Amygdala (tissue), 56 donors: ENCODE results near the gene TAGLN.

Experiments used
- DNase-seq, 56 donors: peaks; one replicate each; lab custom pipeline; 2025; lab: John Stamatoyannopoulos, UW

TAGLN gene

DNA sequence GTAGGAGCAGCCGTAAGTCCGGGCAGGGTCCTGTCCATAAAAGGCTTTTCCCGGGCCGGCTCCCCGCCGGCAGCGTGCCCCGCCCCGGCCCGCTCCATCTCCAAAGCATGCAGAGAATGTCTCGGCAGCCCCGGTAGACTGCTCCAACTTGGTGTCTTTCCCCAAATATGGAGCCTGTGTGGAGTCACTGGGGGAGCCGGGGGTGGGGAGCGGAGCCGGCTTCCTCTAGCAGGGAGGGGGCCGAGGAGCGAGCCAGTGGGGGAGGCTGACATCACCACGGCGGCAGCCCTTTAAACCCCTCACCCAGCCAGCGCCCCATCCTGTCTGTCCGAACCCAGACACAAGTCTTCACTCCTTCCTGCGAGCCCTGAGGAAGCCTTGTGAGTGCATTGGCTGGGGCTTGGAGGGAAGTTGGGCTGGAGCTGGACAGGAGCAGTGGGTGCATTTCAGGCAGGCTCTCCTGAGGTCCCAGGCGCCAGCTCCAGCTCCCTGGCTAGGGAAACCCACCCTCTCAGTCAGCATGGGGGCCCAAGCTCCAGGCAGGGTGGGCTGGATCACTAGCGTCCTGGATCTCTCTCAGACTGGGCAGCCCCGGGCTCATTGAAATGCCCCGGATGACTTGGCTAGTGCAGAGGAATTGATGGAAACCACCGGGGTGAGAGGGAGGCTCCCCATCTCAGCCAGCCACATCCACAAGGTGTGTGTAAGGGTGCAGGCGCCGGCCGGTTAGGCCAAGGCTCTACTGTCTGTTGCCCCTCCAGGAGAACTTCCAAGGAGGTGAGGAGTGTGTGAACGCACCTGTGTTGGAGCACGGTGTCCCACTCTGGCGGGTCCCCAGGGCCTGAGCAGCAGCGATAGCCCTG is at the start of gene TAGLN:
Gene TAGLN, plus strand, starts transcription at position 318 of the 863 bp plus-strand sequence. CDS start 3,644 bp downstream, outside the sequence.
- DNase-seq: no peak

DNA sequence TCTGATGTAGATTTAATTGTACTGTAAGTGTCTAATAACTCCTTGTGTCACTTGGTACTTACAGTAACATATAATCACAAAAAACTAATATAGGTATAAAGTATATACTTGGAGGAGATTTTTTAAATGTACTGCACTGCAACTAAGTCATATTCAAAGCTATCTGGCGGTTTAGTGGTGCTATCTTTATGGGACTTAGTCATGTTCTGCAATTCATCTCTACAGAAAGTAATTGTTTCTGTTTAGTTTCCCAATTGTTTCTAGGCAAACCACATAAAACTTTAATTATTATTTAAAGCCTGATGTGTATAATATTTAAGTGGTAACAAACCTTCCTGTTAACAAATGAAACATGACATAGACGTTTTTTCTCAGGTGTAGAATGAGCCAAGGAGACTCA is 47.1 kb upstream of the TAGLN start:
- no peak for DNase-seq

DNA sequence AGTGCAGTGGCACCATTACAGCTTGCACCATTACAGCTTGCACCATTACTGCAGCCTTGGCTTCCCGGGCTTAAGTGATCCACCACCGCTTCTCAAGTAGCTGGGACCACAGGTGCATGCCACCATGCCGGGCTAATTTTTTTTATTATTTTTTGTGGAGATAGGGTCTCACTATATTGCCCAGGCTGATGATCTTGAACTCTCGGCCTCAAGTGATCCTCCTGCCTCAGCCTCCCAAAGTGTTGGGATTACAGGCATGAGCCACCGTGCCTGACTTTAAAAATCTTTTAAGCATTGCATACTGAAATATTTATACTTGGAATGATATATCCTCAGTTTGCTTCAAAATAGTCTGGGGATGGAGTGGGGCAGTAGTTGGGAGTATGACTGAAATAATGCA is 44.7 kb upstream of the TAGLN start:
- DNase-seq: no peak

DNA sequence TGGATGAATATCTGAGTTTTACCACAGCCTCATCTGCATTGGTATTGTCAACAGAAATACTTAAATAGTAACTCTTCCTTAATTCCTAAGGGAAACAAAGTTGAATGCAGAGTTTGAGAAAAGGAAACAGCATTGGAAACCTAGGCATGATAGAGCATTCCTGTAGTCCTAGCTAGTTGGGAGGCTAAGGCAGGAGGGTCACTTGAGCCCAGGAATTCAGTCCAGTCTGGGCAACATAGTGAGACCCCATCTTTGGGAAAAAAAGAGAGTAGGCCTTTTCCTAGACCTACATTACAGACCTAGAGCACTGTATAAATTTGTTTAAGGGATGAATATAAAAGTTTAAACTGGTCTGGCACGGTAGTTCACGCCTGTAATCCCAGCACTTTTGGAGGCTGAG is 41.7 kb upstream of the TAGLN start:
- DNase-seq: no peak

DNA sequence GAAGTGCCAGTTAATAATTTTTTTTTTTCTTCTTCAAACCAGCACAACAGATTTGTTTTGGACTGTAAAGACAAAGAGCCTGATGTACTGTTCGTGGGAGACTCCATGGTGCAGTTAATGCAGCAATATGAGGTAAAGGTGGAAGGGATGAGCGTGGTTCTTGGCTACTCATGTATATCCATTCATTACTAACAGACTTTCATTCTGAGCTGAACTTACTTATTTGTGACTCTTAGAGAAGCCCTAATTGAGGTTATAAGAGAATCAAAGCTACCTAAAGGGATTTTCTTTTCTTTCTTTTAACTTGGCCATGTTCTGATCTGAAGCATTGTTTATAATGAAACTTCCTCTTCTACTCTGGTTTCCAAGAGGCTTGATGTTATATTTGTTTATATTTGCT is 39.3 kb upstream of the TAGLN start:
- no peak for DNase-seq

DNA sequence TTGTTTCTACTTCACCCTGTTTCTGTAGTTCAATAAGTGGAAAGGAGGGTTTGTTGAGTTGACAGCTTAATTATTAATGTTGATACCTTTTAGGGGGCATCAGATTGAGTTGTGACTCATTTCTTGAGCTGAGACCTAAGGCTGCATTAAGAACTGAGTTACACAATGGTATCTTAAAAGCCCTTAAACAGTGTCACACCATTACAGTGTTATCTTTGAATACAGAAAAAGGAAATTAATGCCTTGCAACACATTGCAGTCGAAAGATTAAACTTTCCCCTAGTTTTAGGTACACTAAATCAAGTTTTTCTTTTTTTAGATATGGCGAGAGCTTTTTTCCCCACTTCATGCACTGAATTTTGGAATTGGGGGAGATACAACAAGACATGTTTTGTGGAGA is 38.3 kb upstream of the TAGLN start:
- DNase-seq: no peak

DNA sequence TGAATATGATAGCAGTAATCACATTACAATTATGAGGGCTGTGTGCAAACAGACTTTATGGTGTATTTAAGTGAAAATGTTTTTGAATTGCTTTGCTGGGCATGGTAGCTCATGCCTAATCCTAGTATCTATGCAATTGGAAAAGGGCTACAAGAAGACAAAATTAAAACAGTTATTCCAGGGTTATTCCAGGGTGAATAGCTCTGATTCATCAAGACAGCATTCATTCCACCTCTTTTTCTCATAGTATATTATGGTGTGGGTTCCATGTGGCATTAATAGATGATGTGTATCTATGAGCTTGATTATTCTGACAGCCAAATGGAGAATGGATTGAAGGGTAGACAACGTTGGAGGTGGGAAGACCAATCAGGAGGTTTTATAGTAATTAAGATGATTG is 32.7 kb upstream of the TAGLN start:
- no peak for DNase-seq

DNA sequence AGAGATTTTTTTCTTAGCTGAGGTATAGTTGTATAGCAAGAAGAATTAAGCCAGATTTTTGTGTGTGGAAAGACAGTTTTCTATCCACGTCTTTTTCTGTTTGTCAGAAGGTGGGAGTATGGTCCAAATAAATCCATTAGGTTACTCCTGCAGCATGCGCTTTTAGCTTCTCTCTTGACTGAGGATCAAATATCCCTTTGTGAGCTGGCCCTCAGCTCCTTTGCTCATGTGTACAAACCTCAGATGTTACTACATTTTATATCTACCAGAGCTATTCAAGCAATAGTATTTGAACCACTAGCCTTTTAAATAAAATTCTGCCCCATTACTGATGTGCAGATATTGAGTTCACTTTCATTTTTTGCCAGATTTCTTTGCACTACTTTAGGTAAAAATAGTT is 29.4 kb upstream of the TAGLN start:
- DNase-seq: no peak

DNA sequence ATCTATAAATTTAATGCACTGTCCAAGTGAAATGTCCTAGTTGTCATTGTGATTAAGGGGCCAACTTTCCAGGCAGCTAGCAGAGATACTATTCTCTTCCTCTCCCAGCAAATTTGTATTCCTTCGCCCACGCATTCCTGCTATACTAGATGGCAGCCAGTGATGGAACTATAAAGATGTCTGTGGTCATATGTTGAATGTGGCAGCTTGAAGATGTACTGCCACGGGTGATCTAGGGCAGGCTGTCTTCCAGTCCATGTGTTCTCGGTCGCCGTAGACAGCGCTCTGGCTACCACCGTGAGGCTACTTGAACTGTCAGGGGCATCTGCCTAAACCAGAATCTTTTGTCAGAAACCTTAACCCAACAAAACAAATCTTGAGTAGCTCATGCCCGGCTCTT is 29.0 kb upstream of the TAGLN start:
- peak in 1 of 56 donors; percentile 13 for DNase-seq

DNA sequence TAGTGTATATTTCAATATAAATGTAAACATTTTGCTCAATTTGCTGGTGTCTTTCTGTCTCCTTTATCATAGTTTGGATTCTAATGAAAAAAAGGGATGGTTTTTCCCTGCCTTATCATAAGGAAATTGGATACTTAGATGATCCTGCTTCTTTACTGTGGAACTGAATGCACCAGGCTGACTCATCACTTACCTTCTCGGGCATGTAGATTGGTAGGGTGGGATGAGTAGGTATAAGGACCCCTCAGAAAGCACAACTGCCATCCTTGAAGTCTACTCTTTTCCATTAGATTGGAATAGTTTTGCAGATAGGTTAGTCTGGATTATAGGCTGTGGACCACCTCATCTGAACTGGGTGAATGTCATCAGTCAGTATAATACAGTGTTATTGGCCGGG is 28.2 kb upstream of the TAGLN start:
- no peak for DNase-seq

DNA sequence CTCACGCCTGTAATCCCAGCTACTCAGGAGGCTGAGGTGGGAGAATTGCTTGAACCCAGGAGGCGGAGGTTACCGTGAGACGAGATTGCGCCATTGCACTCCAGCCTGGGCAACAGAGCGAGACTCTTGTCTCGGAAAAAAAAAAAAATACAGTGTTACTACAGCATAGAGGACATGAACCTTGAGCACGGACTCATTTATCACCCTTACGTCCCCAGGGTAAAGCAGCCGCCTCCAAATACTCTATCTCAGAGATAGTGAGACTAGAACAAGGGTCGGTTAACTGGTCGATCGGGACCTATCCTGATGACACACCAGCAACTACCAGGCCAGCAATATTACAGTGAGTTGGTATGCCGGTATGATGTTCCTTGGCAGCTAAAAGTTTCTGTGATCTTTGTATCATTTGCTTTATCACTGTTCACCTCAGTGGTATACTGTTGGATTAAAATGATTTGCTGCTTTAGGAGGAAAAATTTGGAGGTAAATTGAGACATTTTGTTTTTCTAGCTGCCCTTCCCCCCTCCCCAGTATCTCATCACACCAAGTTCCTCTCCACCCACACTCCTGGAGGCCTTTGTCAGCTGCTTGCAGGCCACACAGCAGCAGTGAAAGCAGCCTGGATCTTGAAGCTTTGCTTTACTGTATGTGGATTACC is 27.6 kb upstream of the TAGLN start:
- DNase-seq: no peak

DNA sequence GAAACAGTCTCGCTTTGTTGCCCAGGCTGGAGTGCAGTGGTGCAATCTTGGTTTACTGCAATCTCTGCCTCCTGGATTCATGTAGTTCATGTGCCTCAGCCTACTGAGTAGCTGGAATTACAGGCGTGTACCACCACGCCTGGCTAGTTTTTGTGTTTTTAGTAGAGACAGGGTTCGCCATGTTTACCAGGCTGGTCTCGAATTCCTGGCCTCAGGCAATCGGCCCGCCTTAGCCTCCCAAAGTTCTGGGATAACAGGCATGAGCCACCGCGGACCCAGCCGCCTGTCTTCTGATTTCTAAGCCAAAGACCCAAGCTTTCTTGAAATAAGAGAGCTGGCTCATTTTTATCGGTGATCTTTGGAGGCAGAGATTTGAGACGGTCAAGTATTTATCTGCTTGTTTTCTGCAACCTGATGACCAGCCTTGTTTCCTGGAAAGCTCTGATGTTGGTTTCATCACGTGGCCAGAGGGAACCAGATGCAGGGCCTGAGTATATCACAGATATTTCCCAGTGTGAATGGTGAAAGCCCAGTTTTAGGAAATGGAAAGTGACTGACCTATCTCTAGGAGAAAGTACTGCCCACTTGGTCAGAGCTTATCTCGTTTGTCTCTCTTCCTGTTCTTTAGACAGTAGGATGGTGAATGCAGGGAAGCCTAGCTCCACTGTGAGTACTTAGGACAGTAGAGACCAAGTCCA is 26.3 kb upstream of the TAGLN start:
- no peak for DNase-seq

DNA sequence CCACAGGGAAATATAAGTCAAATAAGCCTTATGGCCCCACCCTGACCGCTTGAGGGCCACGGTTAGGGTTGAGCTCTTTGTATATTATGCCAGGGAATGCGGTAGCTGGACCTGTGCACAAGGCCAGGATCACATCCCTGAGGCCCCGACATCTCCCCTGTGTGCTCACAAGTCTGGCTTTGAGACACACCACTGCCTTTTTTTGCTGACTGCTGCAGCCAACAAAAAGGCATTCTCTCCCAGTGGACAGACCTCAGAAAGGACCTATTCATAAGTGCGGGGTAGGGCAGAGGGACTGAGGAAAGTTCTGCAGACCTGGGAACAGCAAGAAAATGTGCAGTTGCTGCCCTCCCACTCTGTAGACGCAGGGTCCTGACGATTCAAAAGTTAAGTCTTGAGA is 24.1 kb upstream of the TAGLN start:
- peak in 15 of 56 donors; percentile 10 to 56 (median 39) for DNase-seq

DNA sequence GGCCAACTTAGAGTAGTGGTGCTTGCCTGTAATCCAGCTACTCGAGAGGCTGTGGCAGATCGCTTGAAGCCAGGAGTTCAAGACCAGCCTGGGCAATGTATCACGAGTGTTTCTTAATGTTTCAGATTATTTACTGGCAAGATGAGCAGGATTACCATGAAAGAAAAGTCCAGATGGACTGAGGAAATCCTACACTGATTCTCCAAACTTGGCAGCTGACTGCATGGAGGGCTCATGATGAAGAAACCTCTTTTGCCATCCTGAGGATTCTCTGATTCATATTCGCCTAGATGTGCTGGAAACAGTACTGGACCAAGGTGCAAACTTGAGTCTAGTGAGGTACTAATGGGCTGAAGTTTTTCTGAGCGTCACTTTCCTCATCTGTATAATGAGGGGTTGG is 23.4 kb upstream of the TAGLN start:
- no peak for DNase-seq

DNA sequence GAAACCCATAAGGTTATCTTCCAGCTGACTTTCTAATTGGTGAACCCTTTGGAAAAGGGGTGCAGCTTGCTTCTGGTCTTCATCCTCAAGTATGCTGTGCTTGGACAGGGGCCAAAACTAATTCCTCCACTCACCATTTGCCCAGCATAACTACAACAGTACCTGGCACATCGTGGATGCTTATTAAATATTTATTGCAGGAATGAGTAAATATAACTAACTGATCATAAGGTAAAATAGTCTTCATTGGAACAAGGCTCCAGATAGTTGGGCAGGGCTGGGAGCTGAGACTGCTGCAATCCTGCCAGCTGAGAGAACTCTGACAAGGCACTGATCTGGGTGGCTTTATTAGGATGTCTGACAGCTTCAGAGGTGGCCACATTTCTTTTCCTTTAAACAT is 23.0 kb upstream of the TAGLN start:
- no peak for DNase-seq

DNA sequence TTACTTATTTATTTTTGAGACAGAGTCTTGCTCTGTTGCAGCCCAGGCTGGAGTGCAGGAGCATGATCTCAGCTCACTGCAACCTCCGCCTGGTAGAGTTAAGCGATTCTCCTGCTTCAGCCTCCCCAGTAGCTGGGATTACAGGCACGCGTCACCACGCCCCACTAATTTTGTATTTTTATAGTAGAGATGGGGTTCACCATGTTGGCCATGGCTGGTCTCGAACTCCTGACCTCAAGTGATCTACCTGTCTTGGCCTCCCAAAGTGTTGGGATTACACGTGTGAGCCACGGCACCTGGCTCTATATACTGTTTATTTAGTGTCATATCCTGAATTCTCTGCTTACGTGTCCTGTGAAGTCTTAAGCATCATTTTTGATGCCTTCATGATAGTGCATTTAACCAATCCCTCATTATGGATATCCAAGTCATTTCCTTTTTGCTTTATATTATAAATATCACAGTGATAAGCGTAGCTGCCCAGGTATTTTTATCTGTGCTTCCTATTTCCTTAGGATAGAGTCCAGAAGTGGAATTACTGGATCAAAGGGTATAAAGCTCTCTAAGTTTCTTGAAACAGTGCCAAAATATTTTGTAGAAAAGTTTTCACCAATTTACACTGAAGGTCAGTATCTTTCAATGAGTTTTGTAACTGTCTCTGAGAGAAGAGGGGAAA is 21.5 kb upstream of the TAGLN start:
- no peak for DNase-seq

DNA sequence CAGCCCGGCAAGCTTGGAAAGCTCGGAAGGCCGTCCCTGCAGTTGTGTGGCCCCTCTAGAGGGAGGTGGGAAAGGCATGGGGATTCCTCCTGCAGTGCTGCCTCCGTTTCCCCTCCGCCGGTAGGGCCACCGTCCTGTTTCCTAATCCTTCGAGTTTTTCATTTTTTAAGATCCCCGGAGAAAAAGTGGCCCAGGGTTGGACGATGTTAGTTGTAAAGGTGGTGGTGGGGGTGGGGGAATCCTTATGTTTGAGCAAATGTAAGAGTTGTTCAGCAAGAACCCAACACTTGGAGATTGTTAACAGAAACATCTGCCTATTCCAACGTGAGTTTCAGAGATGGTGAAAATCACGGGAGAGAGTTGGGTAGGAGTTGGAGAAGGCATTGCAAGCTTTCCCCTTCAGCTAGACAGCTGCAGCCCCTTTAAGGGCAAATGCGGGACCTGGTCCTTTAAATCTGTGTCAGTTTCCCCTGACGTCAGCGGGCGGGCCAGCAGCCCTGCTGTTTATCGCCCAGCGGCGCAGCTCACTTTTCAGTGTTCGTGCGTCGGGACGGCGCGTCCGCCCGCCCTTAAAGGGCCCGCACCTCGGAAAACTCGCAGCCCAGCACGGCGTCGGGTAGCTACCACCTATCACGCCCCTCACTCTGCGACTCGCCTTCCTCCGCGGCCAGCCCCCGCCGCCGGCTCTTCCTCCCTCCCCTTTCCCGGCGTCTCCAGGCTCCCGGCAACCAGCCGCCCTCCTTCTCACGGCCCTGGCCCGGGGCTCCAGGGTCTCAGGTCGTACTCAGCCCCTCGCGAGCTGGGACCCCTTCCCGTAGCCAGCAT is 20.7 kb upstream of the TAGLN start, which contains the start of gene SIDT2:
Gene SIDT2, plus strand, starts transcription at position 534 of the 825 bp plus-strand sequence. CDS start 521 bp downstream, outside the sequence.
- DNase-seq: peak; percentile 30 to 97 (median 88)

DNA sequence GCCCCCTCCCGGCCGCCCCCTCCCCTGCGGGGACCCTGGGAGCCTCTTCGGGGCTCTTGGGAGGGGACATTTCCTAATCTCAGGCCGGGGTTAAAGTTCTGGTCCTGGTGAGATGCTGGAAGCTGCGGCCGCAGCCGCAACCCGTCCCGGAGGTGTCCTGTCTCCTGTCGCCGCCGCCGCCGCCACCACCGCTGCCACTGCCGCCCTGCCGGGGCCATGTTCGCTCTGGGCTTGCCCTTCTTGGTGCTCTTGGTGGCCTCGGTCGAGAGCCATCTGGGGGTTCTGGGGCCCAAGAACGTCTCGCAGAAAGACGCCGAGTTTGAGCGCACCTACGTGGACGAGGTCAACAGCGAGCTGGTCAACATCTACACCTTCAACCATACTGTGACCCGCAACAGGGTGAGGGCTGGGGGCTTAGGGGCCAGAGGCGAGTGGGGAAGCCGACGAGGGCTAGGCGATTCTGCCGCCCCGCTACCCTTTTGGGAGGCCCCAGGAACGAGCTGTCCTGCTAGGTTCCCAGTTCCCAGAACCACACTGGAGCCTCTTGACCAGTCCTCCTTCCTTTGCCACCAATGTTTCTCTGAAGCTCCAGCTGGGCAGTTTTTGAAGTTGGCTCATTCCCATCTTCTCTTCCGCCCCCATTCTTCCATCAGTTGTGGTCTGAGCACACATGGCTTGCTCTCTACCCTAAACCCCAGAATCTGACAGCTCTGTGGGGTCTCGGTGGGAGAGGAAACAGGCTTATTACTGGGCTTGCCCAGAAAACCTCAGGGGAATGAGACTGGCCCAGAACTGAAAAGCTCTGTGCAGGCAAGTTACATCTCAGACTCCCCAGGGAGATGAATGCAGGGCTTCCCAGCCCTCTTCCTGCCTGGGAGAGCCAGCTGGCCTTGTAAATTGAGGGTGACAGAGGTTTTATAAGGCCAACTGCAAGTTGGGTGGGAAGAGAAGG is 19.8 kb upstream of the TAGLN start:
- DNase-seq: peak in 9 of 56 donors; percentile 33 to 65 (median 57)

DNA sequence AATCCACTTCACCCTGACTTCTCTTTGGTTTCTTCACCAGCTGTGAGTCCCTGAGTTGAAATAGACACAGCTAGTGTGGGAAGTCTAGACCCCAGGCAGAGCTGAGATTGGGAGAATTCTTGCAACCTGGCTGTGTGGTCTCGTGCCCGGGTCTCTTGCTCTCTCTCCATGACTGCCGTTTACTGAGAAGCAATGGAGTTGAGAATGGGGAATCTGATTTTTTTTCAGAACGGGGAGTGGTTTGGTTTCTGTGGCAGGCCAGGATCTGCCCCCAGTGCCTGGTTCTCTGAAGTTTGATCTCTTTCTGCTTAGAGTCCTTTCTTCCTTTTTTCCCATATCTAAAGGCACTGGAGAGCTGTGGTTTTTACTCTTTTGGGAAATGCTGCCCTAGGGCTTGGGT is 19.1 kb upstream of the TAGLN start:
- no peak for DNase-seq
